IMR-90 (cell line): ENCODE data around the gene SYNE3. TPM values are rescaled to one million over a fixed set of nuclear protein-coding genes. Genes with fewer than 3 reads are reported as not detected.

Experiments
- ATAC-seq: fragments of 200-7000 bp; cut with Tn5 transposase; 2 replicates; pipeline ENCODE4 v1.9.1; 2020; ENCODE audit warnings: low read depth, mild to moderate bottlenecking, moderate library complexity
- BruUV-seq: library from RNA; stranded (reverse); fragments of 400-500 nt; replicated peaks from 2 replicates; lab custom pipeline; 2021; lab: Mats Ljungman, UMichigan
- CTCF ChIA-PET: fragments of 300-600 bp; formaldehyde crosslinking; extraction: SDS; loops from one replicate; lab custom pipeline; 2021; ENCODE audit warnings: antibody characterized with exemption; lab: Yijun Ruan, JAX
- POLR2A ChIA-PET: fragments of 300-600 bp; sonication (Branson Sonifier 250); formaldehyde crosslinking; loops from one replicate; lab custom pipeline; 2022; ENCODE audit warnings: antibody characterized with exemption; ENCODE audit not compliant: unreplicated experiment; lab: Charles Lee
- DNase-seq: peaks from one replicate; pipeline ENCODE4 v3.0.0; 2013
- H2AFZ ChIP-seq: replicated peaks from 2 replicates; pipeline ENCODE3; 2013; ENCODE audit warnings: low read length, mild to moderate bottlenecking; ENCODE audit not compliant: poor library complexity
- H2AK5ac ChIP-seq: 2 replicates; pipeline ENCODE4 v1.6.1; 2013; ENCODE audit warnings: low read depth, low read length, inconsistent platforms
- H2AK9ac ChIP-seq: replicated peaks from 2 replicates; pipeline ENCODE3; 2013; ENCODE audit warnings: mild to moderate bottlenecking, low read depth, low read length, moderate library complexity; ENCODE audit not compliant: poor library complexity
- H2BK120ac ChIP-seq: 2 replicates; pipeline ENCODE4 v1.6.1; 2013; ENCODE audit warnings: low read depth, low read length, inconsistent platforms
- H2BK15ac ChIP-seq: 3 replicates; pipeline ENCODE4 v1.6.1; 2013; ENCODE audit warnings: low read depth, low read length, inconsistent platforms
- H2BK20ac ChIP-seq: 2 replicates; pipeline ENCODE4 v1.6.1; 2013; ENCODE audit warnings: low read depth, mild to moderate bottlenecking, inconsistent platforms, low read length, moderate library complexity
- H2BK5ac ChIP-seq: 2 replicates; pipeline ENCODE4 v1.6.1; 2013; ENCODE audit warnings: mild to moderate bottlenecking, low read depth, low read length, inconsistent platforms; ENCODE audit not compliant: poor library complexity, severe bottlenecking
- H3K14ac ChIP-seq: replicated peaks from 2 replicates; pipeline ENCODE4 v1.6.1; 2013; ENCODE audit warnings: low read depth, low read length, inconsistent platforms
- H3K18ac ChIP-seq: 2 replicates; pipeline ENCODE4 v1.6.1; 2013; ENCODE audit warnings: low read depth, low read length, control low read depth
- H3K23ac ChIP-seq: 2 replicates; pipeline ENCODE4 v1.6.1; 2013; ENCODE audit warnings: low read depth, low read length, inconsistent platforms
- H3K27ac ChIP-seq: 2 replicates; pipeline ENCODE4 v1.5.1; 2013; ENCODE audit warnings: mild to moderate bottlenecking, control low read depth, low read length; ENCODE audit not compliant: insufficient read depth
- H3K27me3 ChIP-seq: 2 replicates; pipeline ENCODE4 v1.6.1; 2013; ENCODE audit warnings: low read length; ENCODE audit not compliant: control insufficient read depth, insufficient read depth
- H3K36me3 ChIP-seq: 2 replicates; pipeline ENCODE4 v1.6.1; 2013; ENCODE audit warnings: low read length, mixed read lengths; ENCODE audit not compliant: control insufficient read depth, insufficient read depth
- H3K4ac ChIP-seq: 2 replicates; pipeline ENCODE4 v1.6.1; 2013; ENCODE audit warnings: low read depth, low read length, inconsistent platforms
- H3K4me1 ChIP-seq: 2 replicates; pipeline ENCODE4 v1.6.1; 2013; ENCODE audit warnings: low read length, mixed read lengths; ENCODE audit not compliant: control insufficient read depth, insufficient read depth
- H3K4me2 ChIP-seq: 2 replicates; pipeline ENCODE4 v1.6.1; 2013; ENCODE audit warnings: low read depth, mild to moderate bottlenecking, control low read depth, low read length, moderate library complexity
- H3K4me3 ChIP-seq: 2 replicates; pipeline ENCODE4 v1.5.1; 2013; ENCODE audit warnings: low read depth, mild to moderate bottlenecking, control low read depth, low read length, moderate library complexity; ENCODE audit not compliant: insufficient read depth
- H3K56ac ChIP-seq: 2 replicates; pipeline ENCODE4 v1.6.1; 2013; ENCODE audit warnings: low read length, inconsistent platforms; ENCODE audit not compliant: insufficient read depth; ENCODE audit errors: extremely low read depth
- H3K79me1 ChIP-seq, 2 experiments: 2 replicates each; pipeline ENCODE4 v1.6.1; 2013; ENCODE audit warnings: low read length in 2 of 2, inconsistent platforms in 1 of 2, low read depth in 1 of 2
- H3K9ac ChIP-seq: 2 replicates; pipeline ENCODE4 v1.6.1; 2013; ENCODE audit warnings: low read depth, low read length, control low read depth
- H3K9me1 ChIP-seq: 2 replicates; pipeline ENCODE4 v1.6.1; 2013; ENCODE audit warnings: low read length, inconsistent platforms; ENCODE audit not compliant: insufficient read depth
- H3K9me3 ChIP-seq: 2 replicates; pipeline ENCODE4 v1.6.1; 2013; ENCODE audit warnings: low read length; ENCODE audit not compliant: control insufficient read depth, insufficient read depth
- H4K20me1 ChIP-seq: 2 replicates; pipeline ENCODE4 v1.6.1; 2013; ENCODE audit warnings: low read length, inconsistent platforms; ENCODE audit not compliant: insufficient read depth
- H4K5ac ChIP-seq: 2 replicates; pipeline ENCODE4 v1.6.1; 2013; ENCODE audit warnings: mild to moderate bottlenecking, low read depth, low read length, control low read depth
- H4K8ac ChIP-seq, 2 experiments: 2 replicates each; pipeline ENCODE4 v1.6.1; 2013; ENCODE audit warnings: low read depth in 2 of 2, low read length in 2 of 2, control low read depth in 1 of 2, inconsistent platforms in 1 of 2
- H4K91ac ChIP-seq: 2 replicates; pipeline ENCODE4 v1.6.1; 2013; ENCODE audit warnings: low read depth, low read length, inconsistent platforms; ENCODE audit not compliant: insufficient read depth
- CEBPB ChIP-seq: IDR thresholded peaks from 2 replicates; pipeline ENCODE4 v1.6.1; 2012; ENCODE audit warnings: low read depth, low read length, improper control_type of control experiment
- CHD1 ChIP-seq: IDR thresholded peaks from 2 replicates; pipeline ENCODE4 v1.6.1; 2012; ENCODE audit warnings: low read depth, low read length, improper control_type of control experiment
- ELK1 ChIP-seq: fragments of 150-350 bp; IDR thresholded peaks from 2 replicates; pipeline ENCODE4 v1.6.1; 2016; ENCODE audit warnings: low read depth, mild to moderate bottlenecking, low read length, moderate library complexity, borderline replicate concordance
- FOS ChIP-seq: fragments of 150-350 bp; IDR thresholded peaks from 2 replicates; pipeline ENCODE4 v1.6.1; 2016; ENCODE audit warnings: low read depth, low read length
- MAFK ChIP-seq: IDR thresholded peaks from 2 replicates; pipeline ENCODE4 v1.6.1; 2012; ENCODE audit warnings: low read depth, low read length, improper control_type of control experiment
- MAZ ChIP-seq: IDR thresholded peaks from 2 replicates; pipeline ENCODE4 v1.6.1; 2012; ENCODE audit warnings: low read depth, mild to moderate bottlenecking, low read length, improper control_type of control experiment, moderate library complexity, borderline replicate concordance
- MXI1 ChIP-seq: IDR thresholded peaks from 2 replicates; pipeline ENCODE4 v1.6.1; 2012; ENCODE audit warnings: low read depth, mild to moderate bottlenecking, low read length, moderate library complexity, borderline replicate concordance
- NFE2L2 ChIP-seq: fragments of 150-350 bp; IDR thresholded peaks from 2 replicates; pipeline ENCODE4 v1.6.1; 2016; ENCODE audit warnings: low read depth, mild to moderate bottlenecking, low read length
- POLR2A ChIP-seq: IDR thresholded peaks from 2 replicates; pipeline ENCODE4 v1.6.1; 2012; ENCODE audit warnings: mild to moderate bottlenecking, low read depth, low read length
- RAD21 ChIP-seq: IDR thresholded peaks from 2 replicates; pipeline ENCODE4 v1.6.1; 2012; ENCODE audit warnings: low read length, improper control_type of control experiment
- RCOR1 ChIP-seq: IDR thresholded peaks from 2 replicates; pipeline ENCODE4 v1.6.1; 2012; ENCODE audit warnings: mild to moderate bottlenecking, low read length, improper control_type of control experiment; ENCODE audit not compliant: insufficient replicate concordance
- RFX5 ChIP-seq: IDR thresholded peaks from 2 replicates; pipeline ENCODE4 v1.8.0; 2012; ENCODE audit warnings: low read depth, mild to moderate bottlenecking, low read length, moderate library complexity
- SMC3 ChIP-seq: fragments of 150-350 bp; IDR thresholded peaks from 2 replicates; pipeline ENCODE4 v1.6.1; 2016; ENCODE audit warnings: low read depth, mild to moderate bottlenecking, antibody characterized with exemption, low read length, moderate library complexity
- USF2 ChIP-seq: fragments of 150-350 bp; IDR thresholded peaks from 2 replicates; pipeline ENCODE4 v1.6.1; 2017; ENCODE audit warnings: mild to moderate bottlenecking, antibody characterized with exemption, low read length, low read depth
- WGBS, 2 experiments: methylation state at CpG; one replicate each; pipeline versions ENCODE4 v1.1.5 to v1.1.7; 2013; ENCODE audit warnings: missing lambda C conversion rate in 2 of 2; ENCODE audit not compliant: insufficient read length in 1 of 2; ENCODE audit errors: extremely low coverage in 2 of 2; 5-methylcytosine and 5-hydroxymethylcytosine counted together
- dilution Hi-C: fragments of 300-500 bp; cut with HindIII; formaldehyde crosslinking; loops from one replicate; pipeline ENCODE4 v1.14.3; 2018; ENCODE audit warnings: low sequenced_read_pairs; ENCODE audit not compliant: unreplicated experiment
- in situ Hi-C: fragments of 300-500 bp; cut with MboI; formaldehyde crosslinking; loops from 3 replicates; pipeline ENCODE4 v1.14.3; 2019; ENCODE audit warnings: low sequenced_read_pairs, inconsistent platforms, mixed read lengths
- intact Hi-C: fragments of 100-400 bp; cut with micrococcal nuclease; formaldehyde crosslinking; loops from 2 replicates; pipeline ENCODE4 v1.10.0; 2022
- polyA plus RNA-seq, 3 experiments: library from polyadenylated mRNA; depleted of rRNA; stranded (reverse); fragments of >200 nt; gene quantifications; 2 replicates each; pipeline ENCODE4 v1.2.3, GENCODE V29; 2012; ENCODE audit warnings: low replicate concordance in 1 of 3
- total RNA-seq: library from RNA; depleted of rRNA; stranded (reverse); fragments of >200 nt; gene quantifications from 2 replicates; pipeline ENCODE4 v1.2.3, GENCODE V29; 2012

The SYNE3 gene
- total and polyA plus RNA-seq, 2 of the 4 experiments (the other 2 are of a cell fraction): 2.9 to 5.0 TPM

GRCh38 chr14:95483309-95484165, 32.9 kb downstream of the SYNE3 start:
- Histone ChIP-seq H2AK9ac (peak overlapping the region; percentile 62), H3K36me3 (no peaks in the 10 kb centered on the region), H2AK5ac (peak overlapping the region; percentile 75), H3K4me2 (peak overlapping the region; percentile 9; the same call in 1 of the 2 replicates), H3K4me1 (peaks cover 27% of the 10 kb centered on the region), H3K27ac (peak overlapping the region; percentile 49; the same call in 1 of the 2 replicates), H3K9me1 (peaks cover 36% of the 10 kb centered on the region), H3K4me3 (no peak overlapping the region), H4K91ac (peak overlapping the region; percentile 20; the same call in 1 of the 2 replicates), H3K23ac (no peak overlapping the region), H2BK120ac (peak overlapping the region; percentile 57), H3K79me1 (peaks cover 4 to 74% of the 10 kb centered on the region in 2 experiments; a peak in 2 of 4 replicates), H2BK5ac (peak overlapping the region; percentile 22), H3K56ac (no peak overlapping the region), H3K9me3 (no peaks in the 10 kb centered on the region), H3K9ac (no peak overlapping the region), H2AFZ (no peak overlapping the region), H3K18ac (peak overlapping the region; percentile 2; the same call in 1 of the 2 replicates), H4K20me1 (peaks cover 6% of the 10 kb centered on the region; the same call in 1 of the 2 replicates), H3K14ac (peak overlapping the region; percentile 13; the same call in 1 of the 2 replicates), H2BK15ac (peak overlapping the region; percentile 25; the same call in 2 of the 3 replicates), H3K27me3 (no peaks in the 10 kb centered on the region), H2BK20ac (peak overlapping the region; percentile 16), H4K8ac (peak overlapping the region in 1 of 2 experiments; percentile 38; a peak in 1 of 4 replicates), H4K5ac (no peak overlapping the region; the same call in 1 of the 2 replicates), H3K4ac (peak overlapping the region; percentile 74)
- BruUV-seq: no TSS peak
- CTCF ChIA-PET: interaction anchor here (0.5 to 1.2 kb wide), 3 partner anchors 10 to 862 kb away, joined by 3 to 6 read pairs (median 4); no protein-coding TSS in a partner anchor
- dilution Hi-C loops: no loop called here
- ATAC-seq (peak; percentile 98), DNase-seq (peak; percentile 97)
- intact Hi-C loops: no loop called here
- 0% methylated on average over 1 of the region's 14 CpGs; no CpG with 5 or more reads in 1 of the 2 experiments for WGBS, 2 experiments
- POLR2A ChIA-PET: no interaction called here
- in situ Hi-C loops: no loop called here
- TF ChIP-seq MAZ: peak; percentile 48; the same call in 1 of the 2 replicates
- 0 out of 2 replicates have a peak, but pooled peaks have one; percentile 13 for TF ChIP-seq SMC3
- peak; percentile 76 for TF ChIP-seq MXI1
- TF ChIP-seq RFX5: no peak
- TF ChIP-seq RCOR1: peak; percentile 90
- no peak for TF ChIP-seq USF2
- TF ChIP-seq POLR2A: no peak
- TF ChIP-seq FOS: peak; percentile 100
- peak; percentile 22 for TF ChIP-seq RAD21
- peak; percentile 9; the same call in 1 of the 2 replicates for TF ChIP-seq NFE2L2
- no peak for TF ChIP-seq CHD1
- no peak for TF ChIP-seq MAFK
- TF ChIP-seq ELK1: no peak
- TF ChIP-seq CEBPB: peak; percentile 32
